ENCODE measurements around the gene SMC3.

DNA sequence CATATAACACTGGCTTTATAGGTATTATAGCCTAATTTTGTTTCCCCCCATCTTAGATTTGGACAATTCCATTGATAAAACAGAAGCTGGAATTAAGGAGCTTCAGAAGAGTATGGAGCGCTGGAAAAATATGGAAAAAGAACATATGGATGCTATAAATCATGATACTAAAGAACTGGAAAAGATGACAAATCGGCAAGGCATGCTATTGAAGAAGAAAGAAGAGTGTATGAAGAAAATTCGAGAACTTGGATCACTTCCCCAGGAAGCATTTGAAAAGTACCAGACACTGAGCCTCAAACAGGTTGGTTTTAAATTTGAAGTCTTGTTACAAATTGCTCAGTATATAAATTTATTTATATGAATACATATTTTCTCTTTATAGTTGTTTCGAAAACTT, 34.1 kb downstream of the SMC3 start:
- TF ChIP-seq, protein P1, sequence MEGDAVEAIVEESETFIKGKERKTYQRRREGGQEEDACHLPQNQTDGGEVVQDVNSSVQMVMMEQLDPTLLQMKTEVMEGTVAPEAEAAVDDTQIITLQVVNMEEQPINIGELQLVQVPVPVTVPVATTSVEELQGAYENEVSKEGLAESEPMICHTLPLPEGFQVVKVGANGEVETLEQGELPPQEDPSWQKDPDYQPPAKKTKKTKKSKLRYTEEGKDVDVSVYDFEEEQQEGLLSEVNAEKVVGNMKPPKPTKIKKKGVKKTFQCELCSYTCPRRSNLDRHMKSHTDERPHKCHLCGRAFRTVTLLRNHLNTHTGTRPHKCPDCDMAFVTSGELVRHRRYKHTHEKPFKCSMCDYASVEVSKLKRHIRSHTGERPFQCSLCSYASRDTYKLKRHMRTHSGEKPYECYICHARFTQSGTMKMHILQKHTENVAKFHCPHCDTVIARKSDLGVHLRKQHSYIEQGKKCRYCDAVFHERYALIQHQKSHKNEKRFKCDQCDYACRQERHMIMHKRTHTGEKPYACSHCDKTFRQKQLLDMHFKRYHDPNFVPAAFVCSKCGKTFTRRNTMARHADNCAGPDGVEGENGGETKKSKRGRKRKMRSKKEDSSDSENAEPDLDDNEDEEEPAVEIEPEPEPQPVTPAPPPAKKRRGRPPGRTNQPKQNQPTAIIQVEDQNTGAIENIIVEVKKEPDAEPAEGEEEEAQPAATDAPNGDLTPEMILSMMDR (conservative IDR thresholded peaks at IDR 0.05; ENCODE audit: low read depth, low read length), result no peak
- no peak for TF ChIP-seq POLR2A (IDR thresholded peaks at IDR 0.05; ENCODE audit: low read depth, low read length)
- TF ChIP-seq MAFK (IDR thresholded peaks at IDR 0.05; ENCODE audit: low read depth, low read length), result no peak
- TF ChIP-seq, protein P2, sequence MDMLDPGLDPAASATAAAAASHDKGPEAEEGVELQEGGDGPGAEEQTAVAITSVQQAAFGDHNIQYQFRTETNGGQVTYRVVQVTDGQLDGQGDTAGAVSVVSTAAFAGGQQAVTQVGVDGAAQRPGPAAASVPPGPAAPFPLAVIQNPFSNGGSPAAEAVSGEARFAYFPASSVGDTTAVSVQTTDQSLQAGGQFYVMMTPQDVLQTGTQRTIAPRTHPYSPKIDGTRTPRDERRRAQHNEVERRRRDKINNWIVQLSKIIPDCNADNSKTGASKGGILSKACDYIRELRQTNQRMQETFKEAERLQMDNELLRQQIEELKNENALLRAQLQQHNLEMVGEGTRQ (IDR thresholded peaks at IDR 0.05; ENCODE audit: low read depth, low read length), result no peak
- TF ChIP-seq FOS (IDR thresholded peaks at IDR 0.05; ENCODE audit: low read depth, low read length), result no peak
- no peak for TF ChIP-seq SMC3 (IDR thresholded peaks at IDR 0.05; ENCODE audit: low read depth, low read length)
- TF ChIP-seq, protein P3, sequence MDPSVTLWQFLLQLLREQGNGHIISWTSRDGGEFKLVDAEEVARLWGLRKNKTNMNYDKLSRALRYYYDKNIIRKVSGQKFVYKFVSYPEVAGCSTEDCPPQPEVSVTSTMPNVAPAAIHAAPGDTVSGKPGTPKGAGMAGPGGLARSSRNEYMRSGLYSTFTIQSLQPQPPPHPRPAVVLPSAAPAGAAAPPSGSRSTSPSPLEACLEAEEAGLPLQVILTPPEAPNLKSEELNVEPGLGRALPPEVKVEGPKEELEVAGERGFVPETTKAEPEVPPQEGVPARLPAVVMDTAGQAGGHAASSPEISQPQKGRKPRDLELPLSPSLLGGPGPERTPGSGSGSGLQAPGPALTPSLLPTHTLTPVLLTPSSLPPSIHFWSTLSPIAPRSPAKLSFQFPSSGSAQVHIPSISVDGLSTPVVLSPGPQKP (IDR thresholded peaks at IDR 0.05; ENCODE audit: borderline replicate concordance, low read depth, low read length), result no peak
- TF ChIP-seq RAD21 (IDR thresholded peaks at IDR 0.05; ENCODE audit: low read length), result no peak
- no peak for TF ChIP-seq CHD1 (IDR thresholded peaks at IDR 0.05; ENCODE audit: low read depth, low read length)
